ENCODE results near the gene PCDH9.

The PCDH9 gene

GRCh38 chr13:67014399-67014798 lies 215.7 kb downstream of the PCDH9 start:
- DNase-seq: no peak

- DNase-seq: no peak
These were observed 216.4 kb downstream of the PCDH9 start for GRCh38 chr13:67013709-67014108.

- DNase-seq: no peak
These were observed 222.0 kb downstream of the PCDH9 start for GRCh38 chr13:67008075-67008668.

DNA sequence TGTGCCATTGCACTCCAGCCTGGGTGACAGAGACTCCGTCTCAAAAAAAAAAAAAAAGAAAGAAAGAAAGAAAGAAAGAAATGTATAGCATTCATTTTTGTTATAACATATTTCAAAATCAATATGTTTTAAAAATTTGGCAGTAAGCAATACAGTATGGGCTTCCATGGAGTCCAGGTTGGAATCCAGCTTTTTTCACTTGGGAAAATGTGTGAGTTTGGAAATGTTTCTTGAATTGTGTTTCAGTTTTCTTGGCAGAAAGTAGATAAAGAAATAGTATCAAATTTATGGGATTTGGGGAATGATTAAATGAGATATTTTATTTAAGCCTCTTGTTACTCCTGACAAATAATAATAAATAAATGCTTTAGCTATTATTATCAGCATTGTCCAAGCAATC lies 225.6 kb downstream of the PCDH9 start:
- no peak for DNase-seq

DNA sequence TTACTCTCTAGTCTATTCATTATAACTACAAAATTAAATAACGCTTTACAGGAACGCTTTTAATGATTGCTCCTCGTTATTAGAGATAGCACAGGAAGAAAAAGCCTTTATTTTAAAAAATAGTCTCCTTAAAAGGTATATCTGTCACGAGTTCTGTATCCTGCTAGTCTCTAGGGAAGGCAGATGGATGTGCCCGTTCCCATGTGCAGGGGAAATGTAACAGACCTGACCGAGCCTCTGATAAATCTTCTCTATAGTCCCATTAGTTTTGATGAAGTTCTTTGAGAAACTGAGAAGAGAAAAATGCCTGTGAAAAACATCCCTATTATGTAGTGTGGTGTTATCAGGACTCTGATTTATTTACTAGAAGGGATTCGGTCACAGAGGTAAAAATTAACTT lies 226.4 kb downstream of the PCDH9 start:
- no peak for DNase-seq

GRCh38 chr13:67001363-67001762 lies 228.8 kb downstream of the PCDH9 start:
- DNase-seq: no peak

DNA sequence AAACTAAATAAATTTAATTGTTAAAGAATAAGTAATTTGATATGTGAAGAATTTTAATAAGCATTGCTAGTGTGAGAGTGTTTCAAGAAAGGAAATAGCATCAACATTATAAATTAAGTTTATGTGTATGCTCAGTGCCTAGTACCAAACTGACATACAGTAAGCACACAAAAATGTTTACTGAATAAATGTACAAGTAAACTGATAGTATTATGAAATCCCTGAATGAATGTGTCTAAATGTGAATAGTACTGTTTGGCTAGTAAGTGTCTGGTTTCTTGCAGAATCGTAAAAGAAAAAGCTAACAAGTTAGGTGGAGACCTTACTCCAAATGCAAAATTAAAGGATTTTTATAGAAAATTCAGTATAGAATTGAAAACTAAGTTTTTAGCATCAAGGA lies 233.6 kb downstream of the PCDH9 start:
- DNase-seq: no peak

DNA sequence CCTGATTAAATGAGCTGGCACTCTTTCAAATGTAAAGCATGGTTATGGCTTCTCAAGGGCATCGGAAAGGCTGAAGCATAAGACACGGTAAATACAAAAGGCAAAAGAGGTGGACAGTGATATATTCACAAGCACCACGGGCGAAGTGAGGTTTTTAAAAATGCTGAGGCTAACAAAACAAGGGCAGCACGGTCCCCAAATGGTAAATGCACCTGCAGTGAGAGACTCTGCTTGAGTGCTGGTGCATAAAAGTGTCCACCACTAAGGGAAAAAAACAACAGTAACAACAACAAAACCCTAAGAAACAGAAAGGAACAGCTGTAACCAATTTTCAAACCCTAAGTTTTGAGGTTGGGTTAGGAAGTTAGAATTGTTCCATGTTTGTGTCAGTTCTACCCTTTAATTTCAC lies 234.9 kb downstream of the PCDH9 start:
- DNase-seq: no peak

- DNase-seq: no peak
These were observed 235.5 kb downstream of the PCDH9 start for GRCh38 chr13:66994517-66995202.

DNA sequence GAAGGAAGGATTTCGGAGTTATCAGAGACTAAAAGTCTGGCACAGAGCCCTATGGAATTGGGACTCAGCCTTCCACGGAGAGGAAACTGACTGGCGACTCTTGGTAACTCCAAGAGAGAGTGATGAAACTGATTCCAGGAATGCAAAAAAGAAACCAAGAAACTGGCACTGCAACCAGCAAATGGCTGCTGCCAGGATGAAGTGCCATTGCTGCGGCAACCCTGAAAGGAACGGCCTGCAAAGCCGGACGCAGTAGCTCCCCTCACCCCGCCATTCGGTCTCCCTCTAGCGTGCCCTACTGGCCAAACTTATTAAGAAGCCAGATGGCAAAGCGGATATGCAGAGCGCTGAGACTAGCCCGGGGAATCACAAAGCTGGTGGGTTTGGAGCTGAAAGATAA lies 236.0 kb downstream of the PCDH9 start:
- no peak for DNase-seq

DNA sequence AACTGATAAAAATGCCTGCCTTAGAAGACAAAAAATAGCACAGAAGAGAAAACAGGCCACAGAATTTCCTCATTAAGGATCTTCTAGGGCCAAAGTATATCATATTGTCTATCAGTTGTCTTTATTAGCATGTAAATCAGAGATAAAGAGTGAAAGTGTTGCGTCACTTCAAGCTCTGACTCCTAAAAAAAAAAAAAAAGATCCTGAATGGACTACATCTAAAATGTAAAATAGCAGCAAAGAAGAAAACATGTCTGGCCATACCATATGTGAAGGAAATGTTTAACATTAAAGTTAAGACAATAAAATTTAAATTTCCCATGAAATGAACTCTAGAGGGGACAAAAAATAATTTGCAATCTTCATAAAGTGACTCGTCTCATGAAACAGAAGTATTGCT lies 237.4 kb downstream of the PCDH9 start:
- DNase-seq: no peak

GRCh38 chr13:66992183-66992582 lies 238.0 kb downstream of the PCDH9 start:
- no peak for DNase-seq

GRCh38 chr13:66984241-66984640 lies 245.9 kb downstream of the PCDH9 start:
- DNase-seq: no peak

DNA sequence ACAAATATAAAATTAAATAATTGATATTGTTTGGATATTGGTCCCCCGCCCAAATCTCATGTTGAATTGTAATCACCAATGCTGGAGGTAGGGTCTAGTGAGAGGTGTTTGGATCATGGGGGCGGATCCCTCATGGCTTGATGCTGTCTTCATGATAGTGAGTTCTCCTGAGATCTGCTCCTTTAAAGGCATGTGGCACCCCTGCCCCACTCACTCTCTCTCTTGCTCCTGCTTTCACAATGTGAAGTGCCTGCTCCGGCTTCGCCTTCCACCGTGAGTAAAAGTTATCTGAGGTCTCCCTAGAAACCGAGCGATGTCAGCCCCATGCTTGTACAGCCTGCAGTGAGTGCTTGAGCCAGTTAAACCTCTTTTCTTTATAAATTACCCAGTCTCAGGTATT lies 248.2 kb downstream of the PCDH9 start:
- no peak for DNase-seq

- DNase-seq: no peak
These were observed 253.0 kb downstream of the PCDH9 start for GRCh38 chr13:66977161-66977560.

DNA sequence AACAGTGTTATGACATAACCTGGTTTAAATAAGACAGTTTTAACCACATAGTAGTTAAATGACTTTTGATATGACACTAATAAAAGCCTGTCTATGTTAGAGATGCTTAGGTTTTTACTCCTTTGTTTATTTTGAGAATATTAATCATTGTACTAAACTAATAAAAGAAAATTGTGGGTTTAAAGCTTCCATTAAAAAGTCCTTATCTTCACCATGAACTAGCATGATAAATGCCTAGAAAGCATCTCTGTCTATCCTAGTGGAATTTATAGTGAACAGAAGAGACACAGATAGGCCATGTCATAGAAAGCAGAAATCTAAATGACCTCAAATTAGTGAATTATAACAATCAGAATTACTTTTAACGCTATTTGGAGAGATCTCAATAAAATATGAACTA lies 255.2 kb downstream of the PCDH9 start:
- DNase-seq: no peak

DNA sequence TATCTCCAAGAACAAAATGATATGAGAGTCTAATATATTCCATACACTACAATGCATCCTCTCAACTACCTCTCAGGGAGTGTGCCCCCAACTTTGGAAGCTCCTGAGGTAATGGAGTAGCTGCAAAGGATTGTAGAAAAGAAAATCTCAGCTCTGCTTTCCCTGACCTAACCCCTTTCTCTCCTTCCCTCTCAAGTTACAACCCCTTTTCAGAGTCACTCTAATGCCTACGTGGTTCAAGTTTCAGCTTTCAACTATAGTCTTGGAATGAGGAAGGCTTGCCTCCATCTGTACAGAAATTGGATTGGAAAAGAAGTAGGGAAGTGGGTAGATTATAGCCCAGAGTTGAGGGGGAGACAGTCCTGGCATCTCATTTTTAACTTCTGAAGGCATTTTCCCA lies 256.0 kb downstream of the PCDH9 start:
- no peak for DNase-seq

DNA sequence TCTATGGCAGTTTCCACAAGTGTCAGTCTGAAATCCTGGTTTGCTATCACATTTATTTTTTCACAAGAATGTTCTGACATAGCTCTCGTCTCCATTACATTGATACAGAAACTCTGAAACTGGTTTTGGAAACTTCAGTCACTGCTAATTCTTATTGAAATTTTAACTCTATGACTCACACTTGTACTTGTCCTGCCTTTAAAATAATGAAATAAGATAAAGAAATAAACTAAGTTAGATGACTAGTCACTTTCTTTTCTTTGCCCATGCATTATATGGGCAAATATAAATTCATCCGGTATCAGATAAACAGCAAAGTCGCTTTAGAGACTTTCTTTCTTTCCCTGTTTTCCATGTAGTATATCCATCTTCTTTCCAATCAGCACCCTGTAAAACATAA lies 257.5 kb downstream of the PCDH9 start:
- no peak for DNase-seq

DNA sequence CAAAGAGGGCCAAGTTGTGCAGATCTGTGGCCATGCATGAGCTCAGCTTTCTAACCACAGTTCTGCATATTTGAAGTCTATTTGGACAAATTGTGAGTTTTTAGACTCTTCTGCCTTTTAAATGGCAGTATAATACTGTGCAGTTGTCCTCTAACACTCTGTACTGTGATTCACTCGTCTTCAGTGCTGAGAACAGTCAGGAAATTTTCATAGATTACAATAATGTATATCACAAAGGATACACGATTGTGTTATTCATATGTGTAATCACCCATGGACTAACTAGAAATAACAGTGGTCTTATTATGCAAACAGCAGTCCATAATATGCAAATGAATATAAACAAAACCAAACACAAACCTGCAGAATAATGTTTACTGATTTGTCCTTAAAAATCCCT lies 259.1 kb downstream of the PCDH9 start:
- no peak for DNase-seq

DNA sequence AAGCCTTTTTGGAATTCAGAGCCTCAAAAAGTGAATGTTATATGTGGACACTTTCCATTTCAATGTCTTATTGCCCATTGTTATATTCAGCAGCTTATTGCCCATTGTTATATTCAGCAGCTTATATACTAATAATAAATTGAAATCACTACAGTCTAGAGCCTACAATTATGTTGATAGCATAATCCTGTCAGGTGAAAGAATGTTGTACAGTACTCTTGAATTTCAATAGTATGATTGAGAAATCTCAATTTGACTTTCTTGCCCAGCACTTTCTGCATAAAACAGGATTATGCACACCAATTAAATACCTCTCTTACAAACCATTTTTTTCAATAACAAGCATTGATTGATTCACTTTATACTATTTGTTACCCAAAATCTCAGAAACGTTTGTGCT lies 260.8 kb downstream of the PCDH9 start:
- no peak for DNase-seq

- no peak for DNase-seq
These were observed 262.1 kb downstream of the PCDH9 start for GRCh38 chr13:66967811-66968597.

DNA sequence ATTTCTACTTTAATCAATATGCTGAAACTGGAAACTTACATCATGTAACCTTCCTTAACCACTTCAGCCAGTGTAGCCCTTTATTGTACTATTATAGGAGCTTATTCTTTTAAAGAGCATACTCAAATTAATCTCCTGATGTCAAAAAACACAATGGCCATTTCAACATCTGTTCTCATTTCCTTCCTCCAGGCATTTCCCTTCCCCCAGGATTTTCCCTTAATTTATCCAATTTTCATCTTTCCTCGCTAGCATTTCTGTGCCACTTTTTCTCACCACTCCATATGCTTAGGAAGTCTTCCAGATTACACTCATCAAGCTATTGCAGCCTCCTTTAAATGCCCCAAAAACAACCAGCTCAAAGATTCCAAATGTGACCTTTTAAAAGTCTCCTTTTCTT lies 265.0 kb downstream of the PCDH9 start:
- no peak for DNase-seq

DNA sequence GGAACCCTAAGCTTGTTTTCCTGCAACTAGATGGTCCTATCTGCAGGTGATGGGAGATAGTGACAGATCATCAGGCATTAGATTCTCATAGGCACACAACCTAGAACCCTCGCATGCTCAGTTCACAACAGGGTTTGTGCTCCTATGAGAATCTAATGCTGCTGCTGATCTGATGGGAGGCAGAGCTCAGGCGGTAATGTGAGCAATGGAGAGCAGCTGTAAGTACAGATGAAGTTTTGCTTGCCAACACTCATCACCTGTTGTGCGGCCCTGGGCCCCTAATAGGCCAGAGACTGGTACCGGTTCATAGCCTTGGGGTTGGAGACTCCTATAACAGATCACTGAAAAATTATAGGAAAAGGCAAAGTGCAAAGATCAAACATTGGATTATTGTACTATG lies 267.2 kb downstream of the PCDH9 start:
- no peak for DNase-seq

DNA sequence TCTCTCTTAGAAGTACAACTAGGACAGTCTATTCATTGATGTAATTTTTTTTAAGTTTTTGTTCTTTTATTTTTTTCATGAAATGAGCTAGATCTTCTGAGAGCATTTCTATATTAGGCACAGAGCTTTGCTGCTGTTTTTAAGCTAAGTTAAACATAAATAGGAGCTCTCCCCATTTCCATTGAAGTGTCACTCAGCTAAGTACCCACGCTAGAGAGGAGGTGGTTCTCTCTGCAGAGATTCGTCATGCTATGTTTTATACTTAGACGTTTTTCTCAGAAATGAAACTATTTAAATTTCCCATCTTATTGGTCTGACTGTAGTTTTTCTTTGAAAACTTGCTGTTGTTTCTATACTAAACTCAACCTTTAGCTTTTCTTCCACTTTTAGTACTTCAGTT lies 271.5 kb downstream of the PCDH9 start:
- no peak for DNase-seq

Data from KG1 (cell line).